WTC11 (cell line): Measurements from ENCODE around the gene TSSK2.

Experiments used
- NR2C2 ChIP-seq: sonication (generic); formaldehyde crosslinking; IDR thresholded peaks from 2 replicates; pipeline ENCODE4 v1.8.0; 2022; ENCODE audit warnings: mild to moderate bottlenecking, missing genetic modification reagents
- PREB ChIP-seq: sonication (generic); formaldehyde crosslinking; IDR thresholded peaks from 2 replicates; pipeline ENCODE4 v1.8.1; 2022; ENCODE audit warnings: mild to moderate bottlenecking, missing genetic modification reagents, moderate library complexity, borderline replicate concordance

- no peak for TF ChIP-seq NR2C2 (CRISPR knock-in tag)
- TF ChIP-seq PREB: no peak
Measured at GRCh38 chr22:19134874-19135273, 3.8 kb downstream of the TSSK2 start.
